Activated naive CD4-positive, alpha-beta T cell treated with anti-CD3 and anti-CD28 coated beads for 36 hours (primary cell): ENCODE measurements around the gene FOXL3. TPM values are rescaled to one million over a fixed set of nuclear protein-coding genes. Genes with fewer than 3 reads are reported as not detected.

Experiments used
- CTCF ChIA-PET: fragments of 350-600 bp; sonication (Branson Sonifier 250); formaldehyde crosslinking; loops from one replicate; lab custom pipeline; 2021; ENCODE audit warnings: antibody characterized with exemption; lab: Charles Lee
- DNase-seq: peaks from one replicate; pipeline ENCODE4 v3.0.0-alpha.2; 2020
- H3K27ac Mint-ChIP-seq: one replicate; pipeline ENCODE4 v1.8.0; 2021; ENCODE audit warnings: mild to moderate bottlenecking, mixed read lengths
- H3K27me3 Mint-ChIP-seq: one replicate; pipeline ENCODE4 v1.8.0; 2021; ENCODE audit warnings: low read depth, mixed read lengths
- H3K36me3 Mint-ChIP-seq: one replicate; pipeline ENCODE4 v1.8.0; 2021; ENCODE audit warnings: low read depth, mixed read lengths
- H3K4me1 Mint-ChIP-seq: one replicate; pipeline ENCODE4 v1.8.0; 2021; ENCODE audit warnings: low read depth, mixed read lengths
- H3K4me3 Mint-ChIP-seq: one replicate; pipeline ENCODE4 v1.8.0; 2021; ENCODE audit warnings: mild to moderate bottlenecking, moderate library complexity, mixed read lengths
- H3K9me3 Mint-ChIP-seq: one replicate; pipeline ENCODE4 v1.8.0; 2021; ENCODE audit warnings: mixed read lengths
- intact Hi-C: fragments of 100-400 bp; cut with micrococcal nuclease; formaldehyde crosslinking; loops from one replicate; pipeline ENCODE4 v1.15.1; 2023
- total RNA-seq, 2 experiments: library from RNA; stranded (reverse); gene quantifications; one replicate each; pipeline ENCODE4 v1.2.3, GENCODE V29; 2021

Gene FOXL3
- total RNA-seq, 2 experiments from 2014 or later, result not detected

GRCh38 chr7:274266-274665, 15.7 kb upstream of the FOXL3 start:
- CTCF ChIA-PET, result interaction anchor here (0.8 to 2.1 kb wide), 2 partner anchors 9 to 10 kb away, joined by 3 to 10 read pairs; no protein-coding TSS in a partner anchor
- peaks cover 15% of the 10 kb centered on the region for H3K9me3 Mint-ChIP-seq
- no peaks in the 10 kb centered on the region for H3K4me1 Mint-ChIP-seq
- no peaks in the 10 kb centered on the region for H3K27me3 Mint-ChIP-seq
- DNase-seq, result no peak
- H3K27ac Mint-ChIP-seq, result no peak overlapping the region
- intact Hi-C loops, result no loop called here
- no peak overlapping the region for H3K4me3 Mint-ChIP-seq
- peaks cover 1% of the 10 kb centered on the region for H3K36me3 Mint-ChIP-seq

DNA sequence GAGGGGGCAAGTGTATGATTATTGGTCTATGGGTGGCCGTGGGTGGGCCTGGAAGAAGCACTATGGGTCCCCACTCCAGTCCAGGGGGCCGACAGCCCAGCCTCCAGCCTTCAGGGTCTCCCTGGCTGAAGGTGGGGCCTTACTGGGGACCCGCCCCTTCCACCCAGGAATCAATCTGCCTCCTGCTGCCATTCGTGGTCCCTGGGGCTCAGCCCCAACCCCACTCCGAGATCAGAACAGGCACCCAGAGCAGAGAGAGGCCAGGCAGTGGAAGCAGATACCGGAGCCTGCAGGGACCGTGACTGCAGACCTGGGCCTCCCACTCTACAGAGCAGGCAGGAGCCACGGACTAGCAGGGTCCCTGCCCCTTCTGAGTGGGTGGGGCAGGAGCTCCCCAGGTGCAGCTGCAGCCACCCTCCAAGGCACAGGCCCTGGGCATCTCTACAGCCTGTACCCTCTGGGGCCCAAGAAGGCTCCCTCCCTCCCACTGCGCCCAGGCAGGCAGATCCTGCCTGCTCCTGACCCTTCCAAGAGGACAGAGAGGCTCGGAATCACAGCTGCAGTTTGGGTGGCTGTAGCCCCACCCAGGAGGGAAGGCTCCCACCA, 13.6 kb upstream of the FOXL3 start:
- CTCF ChIA-PET, result no interaction called here
- no peak overlapping the region for H3K27ac Mint-ChIP-seq
- H3K9me3 Mint-ChIP-seq, result peaks cover 15% of the 10 kb centered on the region
- H3K4me3 Mint-ChIP-seq, result no peak overlapping the region
- DNase-seq, result no peak
- peaks cover 8% of the 10 kb centered on the region for H3K27me3 Mint-ChIP-seq
- H3K4me1 Mint-ChIP-seq, result no peaks in the 10 kb centered on the region
- intact Hi-C loops, result no loop called here
- peaks cover 1% of the 10 kb centered on the region for H3K36me3 Mint-ChIP-seq

DNA sequence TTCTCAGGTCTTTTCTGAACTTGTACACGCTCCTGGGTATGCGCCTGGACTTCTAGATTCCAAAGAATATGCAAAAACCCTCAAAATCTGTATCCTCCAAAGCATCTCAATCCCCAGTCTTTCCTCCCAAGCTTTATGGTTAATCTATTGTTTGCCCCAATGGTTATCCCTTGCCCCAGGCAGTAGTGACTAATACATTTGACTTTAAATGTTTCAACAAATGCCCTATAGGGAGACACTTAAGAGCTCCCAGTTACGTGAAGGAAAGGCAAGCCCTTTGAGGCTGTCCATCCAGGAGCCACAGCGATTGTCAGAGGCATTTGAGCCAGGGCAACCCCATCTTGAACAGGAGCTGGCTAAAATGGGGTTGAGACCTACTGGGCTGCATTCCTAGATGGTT, 12.7 kb upstream of the FOXL3 start:
- intact Hi-C loops, result no loop called here
- DNase-seq, result no peak
- no peak overlapping the region for H3K27ac Mint-ChIP-seq
- CTCF ChIA-PET, result no interaction called here
- no peaks in the 10 kb centered on the region for H3K4me1 Mint-ChIP-seq
- H3K9me3 Mint-ChIP-seq, result peaks cover 15% of the 10 kb centered on the region
- peaks cover 8% of the 10 kb centered on the region for H3K27me3 Mint-ChIP-seq
- peaks cover 1% of the 10 kb centered on the region for H3K36me3 Mint-ChIP-seq
- H3K4me3 Mint-ChIP-seq, result no peak overlapping the region

DNA sequence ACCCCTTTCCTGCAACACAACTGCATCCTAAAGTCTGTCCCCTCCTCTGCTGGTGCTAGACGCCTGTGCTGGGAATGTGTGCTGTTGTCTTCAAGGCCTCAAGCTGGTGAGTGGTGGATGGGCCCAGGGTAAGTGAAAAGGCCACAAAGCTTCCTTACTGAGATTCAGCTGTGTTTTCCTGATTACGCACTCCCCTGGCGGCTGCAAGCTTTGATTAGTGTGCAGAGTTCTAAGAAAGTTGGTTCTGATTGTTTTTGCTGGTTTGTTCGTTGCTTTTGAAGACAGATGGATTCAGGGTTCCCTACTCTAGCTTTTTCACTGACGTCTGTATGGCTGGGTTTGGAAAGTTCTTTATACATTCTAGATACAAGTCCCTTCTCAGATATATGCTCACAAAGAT, 11.9 kb upstream of the FOXL3 start:
- Mint-ChIP-seq H3K4me3 (no peak overlapping the region), H3K27me3 (peaks cover 8% of the 10 kb centered on the region), H3K4me1 (no peaks in the 10 kb centered on the region), H3K9me3 (peaks cover 12% of the 10 kb centered on the region), H3K36me3 (peaks cover 1% of the 10 kb centered on the region), H3K27ac (no peak overlapping the region)
- no peak for DNase-seq
- intact Hi-C loops, result no loop called here
- CTCF ChIA-PET, result interaction anchor here (1.0 kb wide), 1 partner anchor 14 kb away, joined by 3 read pairs; no protein-coding TSS in a partner anchor

DNA sequence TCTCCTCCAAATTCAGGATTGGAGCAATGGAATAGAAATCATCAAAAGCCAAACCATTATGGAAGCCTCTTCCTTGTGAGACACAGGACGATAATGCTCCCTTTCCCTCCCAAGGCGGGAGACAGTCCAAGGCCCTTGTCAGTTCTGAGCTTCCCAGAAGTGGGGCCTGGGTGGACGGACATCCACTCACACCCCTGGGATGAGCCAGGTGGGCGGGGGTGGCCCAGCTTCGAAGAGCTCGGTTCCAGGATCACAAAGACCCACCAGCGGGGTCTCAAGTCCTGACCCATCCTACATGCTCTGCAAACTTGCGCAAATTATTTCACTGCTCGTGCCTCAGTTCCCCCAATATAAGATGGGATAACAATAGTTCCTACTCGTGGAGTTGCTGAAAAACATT, 10.1 kb upstream of the FOXL3 start:
- no peaks in the 10 kb centered on the region for H3K4me1 Mint-ChIP-seq
- no peak for DNase-seq
- no peaks in the 10 kb centered on the region for H3K36me3 Mint-ChIP-seq
- no peak overlapping the region for H3K4me3 Mint-ChIP-seq
- intact Hi-C loops, result no loop called here
- no peaks in the 10 kb centered on the region for H3K9me3 Mint-ChIP-seq
- H3K27me3 Mint-ChIP-seq, result peaks cover 8% of the 10 kb centered on the region
- CTCF ChIA-PET, result no interaction called here
- no peak overlapping the region for H3K27ac Mint-ChIP-seq

- CTCF ChIA-PET, result no interaction called here
- Mint-ChIP-seq H3K36me3 (no peaks in the 10 kb centered on the region), H3K4me3 (no peak overlapping the region), H3K4me1 (no peaks in the 10 kb centered on the region), H3K27ac (no peak overlapping the region), H3K27me3 (peaks cover 11% of the 10 kb centered on the region), H3K9me3 (no peaks in the 10 kb centered on the region)
- intact Hi-C loops, result no loop called here
- no peak for DNase-seq
These were observed 9.5 kb upstream of the FOXL3 start for GRCh38 chr7:280461-280860.

- H3K4me1 Mint-ChIP-seq, result no peaks in the 10 kb centered on the region
- H3K27me3 Mint-ChIP-seq, result peaks cover 15% of the 10 kb centered on the region
- H3K4me3 Mint-ChIP-seq, result no peak overlapping the region
- no peak overlapping the region for H3K27ac Mint-ChIP-seq
- no peaks in the 10 kb centered on the region for H3K36me3 Mint-ChIP-seq
- DNase-seq, result no peak
- CTCF ChIA-PET, result interaction anchor here (0.7 to 1.4 kb wide), 2 partner anchors 16 to 191 kb away, joined by 5 read pairs; no protein-coding TSS in a partner anchor
- intact Hi-C loops, result no loop called here
- H3K9me3 Mint-ChIP-seq, result no peaks in the 10 kb centered on the region
These were observed 8.3 kb upstream of the FOXL3 start for GRCh38 chr7:281637-282036.

GRCh38 chr7:282621-283020, 7.3 kb upstream of the FOXL3 start:
- Mint-ChIP-seq H3K36me3 (no peaks in the 10 kb centered on the region), H3K4me3 (no peak overlapping the region), H3K27me3 (peaks cover 18% of the 10 kb centered on the region), H3K4me1 (no peaks in the 10 kb centered on the region), H3K27ac (no peak overlapping the region), H3K9me3 (no peaks in the 10 kb centered on the region)
- no peak for DNase-seq
- CTCF ChIA-PET, result no interaction called here
- intact Hi-C loops, result no loop called here

- Mint-ChIP-seq H3K27me3 (peaks cover 28% of the 10 kb centered on the region), H3K36me3 (no peaks in the 10 kb centered on the region), H3K9me3 (no peaks in the 10 kb centered on the region), H3K4me3 (no peak overlapping the region), H3K27ac (no peak overlapping the region), H3K4me1 (no peaks in the 10 kb centered on the region)
- intact Hi-C loops, result no loop called here
- CTCF ChIA-PET, result no interaction called here
- no peak for DNase-seq
These were observed 4.9 kb upstream of the FOXL3 start for GRCh38 chr7:284762-285722.

GRCh38 chr7:285731-286130, 4.2 kb upstream of the FOXL3 start:
- peaks cover 27% of the 10 kb centered on the region for H3K27me3 Mint-ChIP-seq
- H3K36me3 Mint-ChIP-seq, result no peaks in the 10 kb centered on the region
- H3K4me3 Mint-ChIP-seq, result no peak overlapping the region
- CTCF ChIA-PET, result no interaction called here
- no peaks in the 10 kb centered on the region for H3K4me1 Mint-ChIP-seq
- no peaks in the 10 kb centered on the region for H3K9me3 Mint-ChIP-seq
- intact Hi-C loops, result no loop called here
- no peak for DNase-seq
- H3K27ac Mint-ChIP-seq, result no peak overlapping the region

- Mint-ChIP-seq H3K27ac (no peak overlapping the region), H3K36me3 (no peaks in the 10 kb centered on the region), H3K9me3 (no peaks in the 10 kb centered on the region), H3K4me1 (no peaks in the 10 kb centered on the region), H3K4me3 (no peak overlapping the region), H3K27me3 (peaks cover 23% of the 10 kb centered on the region)
- DNase-seq, result no peak
- CTCF ChIA-PET, result no interaction called here
- intact Hi-C loops, result no loop called here
These were observed 3.7 kb upstream of the FOXL3 start for GRCh38 chr7:286266-286665.

- Mint-ChIP-seq H3K36me3 (no peaks in the 10 kb centered on the region), H3K9me3 (no peaks in the 10 kb centered on the region), H3K27ac (no peak overlapping the region), H3K27me3 (peaks cover 42% of the 10 kb centered on the region), H3K4me3 (no peak overlapping the region), H3K4me1 (no peaks in the 10 kb centered on the region)
- CTCF ChIA-PET, result no interaction called here
- intact Hi-C loops, result no loop called here
- no peak for DNase-seq
These were observed 1.3 kb upstream of the FOXL3 start for GRCh38 chr7:288671-289101.
